GM23338 (cell line): ENCODE data around the gene BAIAP2. TPM values are rescaled to one million over a fixed set of nuclear protein-coding genes. Genes with fewer than 3 reads are reported as not detected.

Source experiments
- ATAC-seq: fragments of 200-7000 bp; cut with Tn5 transposase; 3 replicates; pipeline ENCODE4 v1.9.1; 2020
- DNase-seq: peaks from one replicate; pipeline ENCODE4 v3.0.0-alpha.2; 2015; ENCODE audit warnings: low spot score
- H2AFZ ChIP-seq: fragments of 200-600 bp; sonication (generic); 2 replicates; pipeline ENCODE4 v1.8.0; 2016; ENCODE audit warnings: antibody characterized with exemption, mild to moderate bottlenecking, moderate library complexity
- H3F3A ChIP-seq: fragments of 200-600 bp; sonication (generic); replicated peaks from 2 replicates; pipeline ENCODE4 v1.8.0; 2017; ENCODE audit warnings: antibody characterized with exemption, mixed run types, low read depth
- H3K27ac ChIP-seq: fragments of 200-600 bp; sonication (generic); 2 replicates; pipeline ENCODE4 v1.6.1; 2016; ENCODE audit warnings: low read depth
- H3K27me3 ChIP-seq: fragments of 200-600 bp; sonication (generic); 2 replicates; pipeline ENCODE4 v1.8.0; 2016; ENCODE audit warnings: mild to moderate bottlenecking, mixed run types, moderate library complexity; ENCODE audit not compliant: insufficient read depth
- H3K36me3 ChIP-seq: fragments of 200-600 bp; sonication (generic); 2 replicates; pipeline ENCODE4 v1.8.0; 2016; ENCODE audit warnings: mild to moderate bottlenecking; ENCODE audit not compliant: insufficient read depth
- H3K4me1 ChIP-seq: fragments of 200-600 bp; sonication (generic); 2 replicates; pipeline ENCODE4 v1.8.0; 2016; ENCODE audit warnings: mild to moderate bottlenecking, moderate library complexity; ENCODE audit not compliant: insufficient read depth
- H3K4me2 ChIP-seq: fragments of 200-600 bp; sonication (generic); 2 replicates; pipeline ENCODE4 v1.7.1; 2017; ENCODE audit warnings: mixed run types
- H3K4me3 ChIP-seq: fragments of 200-600 bp; sonication (generic); 2 replicates; pipeline ENCODE4 v1.6.1; 2016; ENCODE audit warnings: mixed run types
- H3K79me2 ChIP-seq: fragments of 200-600 bp; sonication (generic); replicated peaks from 2 replicates; pipeline ENCODE4 v1.8.0; 2017; ENCODE audit warnings: mild to moderate bottlenecking; ENCODE audit not compliant: insufficient read depth
- H3K9me2 ChIP-seq: fragments of 200-600 bp; sonication (generic); 2 replicates; pipeline ENCODE4 v1.8.0; 2017; ENCODE audit not compliant: insufficient read depth
- H4K20me1 ChIP-seq: fragments of 200-600 bp; sonication (generic); replicated peaks from 2 replicates; pipeline ENCODE4 v1.8.0; 2017; ENCODE audit warnings: mild to moderate bottlenecking; ENCODE audit not compliant: insufficient read depth
- H3K27ac Mint-ChIP-seq: 2 replicates; pipeline ENCODE4 v1.8.0; 2020; ENCODE audit warnings: inconsistent platforms, mild to moderate bottlenecking, moderate library complexity, mixed read lengths
- H3K27me3 Mint-ChIP-seq: 3 replicates; pipeline ENCODE4 v1.8.0; 2022; ENCODE audit warnings: low read depth, mild to moderate bottlenecking, moderate library complexity, mixed read lengths, inconsistent platforms; ENCODE audit not compliant: insufficient read depth, poor library complexity
- H3K36me3 Mint-ChIP-seq: 3 replicates; pipeline ENCODE4 v1.8.0; 2021; ENCODE audit warnings: low read depth, mild to moderate bottlenecking, inconsistent platforms, moderate library complexity, mixed read lengths
- H3K4me1 Mint-ChIP-seq: 3 replicates; pipeline ENCODE4 v1.8.0; 2020; ENCODE audit warnings: mild to moderate bottlenecking, inconsistent platforms, mixed read lengths
- H3K4me3 Mint-ChIP-seq: 3 replicates; pipeline ENCODE4 v1.8.0; 2021; ENCODE audit warnings: moderate library complexity, mild to moderate bottlenecking, inconsistent platforms, mixed read lengths
- H3K9me3 Mint-ChIP-seq: 3 replicates; pipeline ENCODE4 v1.8.0; 2020; ENCODE audit warnings: moderate library complexity, mild to moderate bottlenecking, inconsistent platforms, mixed read lengths
- CREB1 ChIP-seq: fragments of 250-450 bp; sonication (Bioruptor Pico); IDR thresholded peaks from 2 replicates; pipeline ENCODE4 v1.5.0; 2020; ENCODE audit warnings: low read depth, mild to moderate bottlenecking, moderate library complexity
- EZH2 ChIP-seq: fragments of 200-600 bp; sonication (generic); IDR thresholded peaks from one replicate; pipeline ENCODE4 v1.8.0; 2017; ENCODE audit warnings: antibody characterized with exemption, mild to moderate bottlenecking, low read depth; ENCODE audit not compliant: unreplicated experiment
- NANOG ChIP-seq: IDR thresholded peaks from 2 replicates; pipeline ENCODE4 v1.6.1; 2016; ENCODE audit warnings: antibody characterized with exemption, borderline replicate concordance
- POLR2AphosphoS5 ChIP-seq: IDR thresholded peaks from 2 replicates; pipeline ENCODE4 v1.6.1; 2016; ENCODE audit warnings: antibody characterized with exemption, low read depth
- REST ChIP-seq: IDR thresholded peaks from one replicate; pipeline ENCODE4 v1.6.1; 2018; ENCODE audit warnings: antibody characterized with exemption; ENCODE audit not compliant: unreplicated experiment
- STAT1 ChIP-seq: IDR thresholded peaks from one replicate; pipeline ENCODE4 v1.6.1; 2016; ENCODE audit warnings: antibody characterized with exemption; ENCODE audit not compliant: unreplicated experiment
- ZNF114 ChIP-seq: fragments of 250-450 bp; sonication (Bioruptor Pico); IDR thresholded peaks from 2 replicates; pipeline ENCODE4 v1.5.0; 2020; ENCODE audit warnings: mild to moderate bottlenecking, moderate library complexity
- ZNF331 ChIP-seq: fragments of 250-450 bp; sonication (Bioruptor Pico); IDR thresholded peaks from 2 replicates; pipeline ENCODE4 v1.5.0; 2020; ENCODE audit warnings: low read depth, mild to moderate bottlenecking, moderate library complexity
- polyA plus RNA-seq: library from polyadenylated mRNA; unstranded; fragments of >200 nt; fragmentation: Nextera tagmentation; extraction: Ambion mirVana; gene quantifications from 2 replicates; pipeline ENCODE4 v1.2.1, GENCODE V29; 2016
- total RNA-seq: library from RNA; depleted of rRNA; stranded (reverse); fragments of >200 nt; shearing (Covaris generic); gene quantifications from 2 replicates; pipeline ENCODE4 v1.2.3, GENCODE V29; 2014
- TF ChIP-seq, protein P1 (sequence below), 2 experiments: fragments of 200-600 bp in 1 of 2; sonication (generic) in 1 of 2; conservative IDR thresholded peaks; 2 replicates each; pipeline versions ENCODE4 v1.5.1 to v1.6.1; 2016 to 2017; ENCODE audit warnings: antibody characterized with exemption in 2 of 2, low read depth in 2 of 2, mild to moderate bottlenecking in 2 of 2, moderate library complexity in 1 of 2

BAIAP2 gene
- total and polyA plus RNA-seq, 2 experiments from 2014 or later: 21.7 to 22.7 TPM

- Histone ChIP-seq H3K4me3 (no peak overlapping the region), H4K20me1 (no peaks in the 10 kb centered on the region), H3K79me2 (no peaks in the 10 kb centered on the region), H2AFZ (no peak overlapping the region), H3K4me2 (no peak overlapping the region), H3K27ac (no peak overlapping the region), H3F3A (0 out of 2 replicates have a peak, but pooled peaks cover 4% of the 10 kb centered on the region), H3K36me3 (no peaks in the 10 kb centered on the region), H3K9me2 (no peaks in the 10 kb centered on the region), H3K27me3 (no peaks in the 10 kb centered on the region), H3K4me1 (peaks cover 6% of the 10 kb centered on the region; the same call in 1 of the 2 replicates)
- H3K9me3 Mint-ChIP-seq: no peaks in the 10 kb centered on the region
- no peaks in the 10 kb centered on the region; the same call in 2 of the 3 replicates for H3K36me3 Mint-ChIP-seq
- TF ChIP-seq CREB1 (CRISPR knock-in tag) (no peak), REST (no peak), POLR2AphosphoS5 (no peak), NANOG (no peak)
- no peak overlapping the region for H3K4me3 Mint-ChIP-seq
- no peak overlapping the region for H3K27ac Mint-ChIP-seq
- ATAC-seq: no peak
- peaks cover 23% of the 10 kb centered on the region for H3K27me3 Mint-ChIP-seq
- H3K4me1 Mint-ChIP-seq: peaks cover 34% of the 10 kb centered on the region
- DNase-seq: no peak
Observed at GRCh38 chr17:81091774-81092517, 57.0 kb downstream of the BAIAP2 start.

DNA sequence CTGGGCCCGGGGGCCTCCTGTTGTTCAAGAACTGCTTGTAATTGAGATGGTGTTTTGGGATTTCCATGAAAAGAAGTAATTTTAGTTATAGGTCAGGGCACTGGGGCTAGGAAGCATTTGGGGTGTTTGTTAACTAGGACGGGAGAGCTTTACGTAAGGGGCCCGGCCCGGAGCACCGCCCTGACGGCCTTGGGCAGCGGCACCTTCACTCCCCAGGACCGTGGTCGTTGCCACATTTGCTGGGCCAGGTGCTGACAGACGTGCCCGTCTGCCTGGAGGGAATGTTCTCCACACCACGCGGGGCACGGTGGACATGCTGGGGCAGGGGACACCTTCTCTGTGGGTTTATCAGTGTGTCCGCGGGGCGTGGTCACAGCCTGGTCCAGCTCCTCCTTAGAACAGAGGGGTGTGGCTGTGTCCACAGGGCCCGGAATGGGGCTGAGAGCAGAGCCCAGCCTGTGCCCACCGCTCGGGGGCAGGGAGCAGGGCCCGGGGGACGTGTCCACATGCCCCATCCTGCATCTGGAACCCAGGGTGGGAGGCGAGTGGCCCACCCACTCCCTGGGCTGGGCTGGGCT is 57.7 kb downstream of the BAIAP2 start:
- H3K4me1 ChIP-seq: peaks cover 6% of the 10 kb centered on the region; the same call in 1 of the 2 replicates
- H3K27ac Mint-ChIP-seq: no peak overlapping the region
- no peaks in the 10 kb centered on the region for H3K9me3 Mint-ChIP-seq
- TF ChIP-seq STAT1 (no peak), ZNF114 (CRISPR knock-in tag) (no peak), ZNF331 (CRISPR knock-in tag) (no peak), CREB1 (CRISPR knock-in tag) (no peak), POLR2AphosphoS5 (no peak), EZH2 (no peak)
- TF ChIP-seq, protein P1, sequence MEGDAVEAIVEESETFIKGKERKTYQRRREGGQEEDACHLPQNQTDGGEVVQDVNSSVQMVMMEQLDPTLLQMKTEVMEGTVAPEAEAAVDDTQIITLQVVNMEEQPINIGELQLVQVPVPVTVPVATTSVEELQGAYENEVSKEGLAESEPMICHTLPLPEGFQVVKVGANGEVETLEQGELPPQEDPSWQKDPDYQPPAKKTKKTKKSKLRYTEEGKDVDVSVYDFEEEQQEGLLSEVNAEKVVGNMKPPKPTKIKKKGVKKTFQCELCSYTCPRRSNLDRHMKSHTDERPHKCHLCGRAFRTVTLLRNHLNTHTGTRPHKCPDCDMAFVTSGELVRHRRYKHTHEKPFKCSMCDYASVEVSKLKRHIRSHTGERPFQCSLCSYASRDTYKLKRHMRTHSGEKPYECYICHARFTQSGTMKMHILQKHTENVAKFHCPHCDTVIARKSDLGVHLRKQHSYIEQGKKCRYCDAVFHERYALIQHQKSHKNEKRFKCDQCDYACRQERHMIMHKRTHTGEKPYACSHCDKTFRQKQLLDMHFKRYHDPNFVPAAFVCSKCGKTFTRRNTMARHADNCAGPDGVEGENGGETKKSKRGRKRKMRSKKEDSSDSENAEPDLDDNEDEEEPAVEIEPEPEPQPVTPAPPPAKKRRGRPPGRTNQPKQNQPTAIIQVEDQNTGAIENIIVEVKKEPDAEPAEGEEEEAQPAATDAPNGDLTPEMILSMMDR (conservative IDR thresholded peaks at IDR 0.05; ENCODE audit: low read depth in 2 of 2): no peak

More for the DNA sequence above, 57.7 kb downstream of the BAIAP2 start:
- Histone ChIP-seq H3K79me2 (no peaks in the 10 kb centered on the region), H3K36me3 (no peaks in the 10 kb centered on the region), H2AFZ (no peak overlapping the region), H3K4me3 (no peak overlapping the region), H3F3A (0 out of 2 replicates have a peak, but pooled peaks cover 4% of the 10 kb centered on the region), H3K9me2 (no peaks in the 10 kb centered on the region), H3K27me3 (no peaks in the 10 kb centered on the region), H3K4me2 (no peak overlapping the region), H4K20me1 (no peaks in the 10 kb centered on the region), H3K27ac (no peak overlapping the region)
- no peak overlapping the region for H3K4me3 Mint-ChIP-seq
- DNase-seq (no peak), ATAC-seq (no peak)
- peaks cover 34% of the 10 kb centered on the region for H3K4me1 Mint-ChIP-seq
- no peaks in the 10 kb centered on the region; the same call in 2 of the 3 replicates for H3K36me3 Mint-ChIP-seq
- H3K27me3 Mint-ChIP-seq: peaks cover 23% of the 10 kb centered on the region
